Adipocyte (in vitro differentiated cells): ENCODE measurements around the gene MX1.

Experiments
- DNase-seq: peaks from one replicate; pipeline ENCODE4 v3.0.0-alpha.2; 2015; ENCODE audit warnings: low read depth
- H3K27me3 ChIP-seq: replicated peaks from 2 replicates; pipeline ENCODE4 v1.7.0; 2013; ENCODE audit warnings: mild to moderate bottlenecking, low read length, moderate library complexity; ENCODE audit not compliant: control insufficient read depth, insufficient read depth
- H3K36me3 ChIP-seq: 2 replicates; pipeline ENCODE4 v1.7.0; 2013; ENCODE audit warnings: low read length, mild to moderate bottlenecking, moderate library complexity; ENCODE audit not compliant: control insufficient read depth, insufficient read depth, severe bottlenecking
- H3K4me1 ChIP-seq: 2 replicates; pipeline ENCODE4 v1.7.0; 2013; ENCODE audit warnings: mild to moderate bottlenecking, low read length, moderate library complexity; ENCODE audit not compliant: control insufficient read depth, insufficient read depth
- H3K4me3 ChIP-seq: 2 replicates; pipeline ENCODE4 v1.7.0; 2013; ENCODE audit warnings: mild to moderate bottlenecking, low read length, moderate library complexity
- H3K9ac ChIP-seq: 2 replicates; pipeline ENCODE4 v1.7.0; 2013; ENCODE audit warnings: mild to moderate bottlenecking, low read length, moderate library complexity
- H3K9me3 ChIP-seq: 2 replicates; pipeline ENCODE4 v1.7.0; 2013; ENCODE audit warnings: mild to moderate bottlenecking, low read length, moderate library complexity; ENCODE audit not compliant: control insufficient read depth

Gene MX1

DNA sequence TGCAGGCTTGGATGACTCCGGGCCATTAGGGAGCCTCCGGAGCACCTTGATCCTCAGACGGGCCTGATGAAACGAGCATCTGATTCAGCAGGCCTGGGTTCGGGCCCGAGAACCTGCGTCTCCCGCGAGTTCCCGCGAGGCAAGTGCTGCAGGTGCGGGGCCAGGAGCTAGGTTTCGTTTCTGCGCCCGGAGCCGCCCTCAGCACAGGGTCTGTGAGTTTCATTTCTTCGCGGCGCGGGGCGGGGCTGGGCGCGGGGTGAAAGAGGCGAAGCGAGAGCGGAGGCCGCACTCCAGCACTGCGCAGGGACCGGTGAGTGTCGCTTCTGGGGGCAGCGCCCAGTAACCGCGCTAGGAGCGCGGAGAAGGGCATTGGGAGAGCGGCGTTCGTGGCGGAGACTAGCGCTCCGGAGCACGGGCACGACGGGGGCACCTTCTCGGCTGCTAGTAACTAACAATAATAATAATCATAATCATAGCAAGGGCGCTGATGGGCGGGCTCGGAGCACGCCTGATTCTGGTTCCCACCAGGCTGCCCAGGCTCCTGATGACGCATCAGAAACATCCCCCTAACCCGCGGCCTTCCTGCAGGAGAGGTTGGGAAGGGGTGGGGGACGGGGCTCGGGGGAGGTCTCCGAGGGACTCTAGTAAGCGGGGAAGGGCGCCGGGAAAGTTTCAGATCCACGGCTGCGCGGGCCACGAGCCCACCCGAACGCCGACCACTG is at the start of gene MX1:
TSS of gene MX1 (plus strand) at position 286 of the 722 bp plus-strand sequence. CDS start 5,832 bp downstream, outside the sequence.
- H3K27me3 ChIP-seq = peaks cover 11% of the 10 kb centered on the region
- peak; percentile 73 for DNase-seq

GRCh38 chr21:41377715-41378114 is 48.3 kb upstream of the MX1 start:
- DNase-seq = no peak
- peaks cover 16% of the 10 kb centered on the region for H3K36me3 ChIP-seq
- H3K9ac ChIP-seq = no peak overlapping the region
- no peak overlapping the region for H3K4me3 ChIP-seq
- H3K27me3 ChIP-seq = no peaks in the 10 kb centered on the region
- H3K4me1 ChIP-seq = no peaks in the 10 kb centered on the region
- H3K9me3 ChIP-seq = no peaks in the 10 kb centered on the region

More for the DNA sequence above, at the start of gene MX1:
- Histone ChIP-seq H3K4me1 (peaks cover 5% of the 10 kb centered on the region), H3K36me3 (no peaks in the 10 kb centered on the region), H3K9me3 (no peaks in the 10 kb centered on the region), H3K4me3 (peak within 1 kb of the TSS; percentile 86), H3K9ac (peak within 1 kb of the TSS; percentile 75)

DNA sequence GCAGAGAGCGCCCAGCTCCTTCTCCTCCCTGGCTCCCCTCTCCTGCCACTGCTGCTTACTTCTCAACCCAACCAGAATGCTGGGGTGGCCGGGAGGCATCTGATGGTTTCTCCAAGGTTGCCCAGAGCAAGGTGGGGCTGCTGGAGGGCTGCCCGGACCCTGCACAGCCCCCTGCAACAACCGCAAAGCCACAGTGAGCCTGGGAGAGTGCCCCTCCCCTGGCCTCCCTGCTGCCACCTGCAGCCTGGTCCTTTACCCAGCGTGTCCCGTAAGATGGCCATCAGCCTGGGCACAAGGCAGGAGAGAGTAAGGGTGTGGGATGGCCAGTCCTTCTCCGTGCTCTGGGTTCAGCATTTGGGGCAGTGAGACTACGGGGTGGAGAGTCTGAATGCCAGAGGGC is 47.2 kb upstream of the MX1 start:
- DNase-seq = no peak
- Histone ChIP-seq H3K4me1 (no peaks in the 10 kb centered on the region), H3K27me3 (no peaks in the 10 kb centered on the region), H3K36me3 (peaks cover 16% of the 10 kb centered on the region), H3K9me3 (no peaks in the 10 kb centered on the region), H3K4me3 (no peak overlapping the region), H3K9ac (no peak overlapping the region)

DNA sequence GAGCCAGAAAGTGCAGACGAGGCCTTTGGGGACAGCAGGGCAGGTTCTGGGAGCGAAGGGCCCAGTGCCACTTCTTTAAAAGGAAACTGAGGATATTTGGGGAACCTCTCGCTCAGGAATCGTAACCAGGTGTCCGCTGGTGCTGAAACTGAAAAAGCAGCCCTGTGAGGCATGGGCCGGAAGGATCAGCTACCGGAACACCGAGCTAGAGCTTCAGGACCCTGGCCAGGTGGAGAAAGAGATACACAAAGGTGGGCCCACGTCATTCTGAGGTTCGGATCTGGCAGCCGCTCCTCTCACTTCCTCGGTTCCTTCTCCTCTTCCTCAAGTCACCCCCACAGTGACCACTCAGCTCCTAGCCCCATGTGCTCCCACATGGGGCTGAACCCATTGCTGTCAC is 46.1 kb upstream of the MX1 start:
- Histone ChIP-seq H3K9ac (no peak overlapping the region), H3K9me3 (no peaks in the 10 kb centered on the region), H3K36me3 (peaks cover 16% of the 10 kb centered on the region), H3K4me3 (no peak overlapping the region), H3K4me1 (no peaks in the 10 kb centered on the region), H3K27me3 (no peaks in the 10 kb centered on the region)
- no peak for DNase-seq

DNA sequence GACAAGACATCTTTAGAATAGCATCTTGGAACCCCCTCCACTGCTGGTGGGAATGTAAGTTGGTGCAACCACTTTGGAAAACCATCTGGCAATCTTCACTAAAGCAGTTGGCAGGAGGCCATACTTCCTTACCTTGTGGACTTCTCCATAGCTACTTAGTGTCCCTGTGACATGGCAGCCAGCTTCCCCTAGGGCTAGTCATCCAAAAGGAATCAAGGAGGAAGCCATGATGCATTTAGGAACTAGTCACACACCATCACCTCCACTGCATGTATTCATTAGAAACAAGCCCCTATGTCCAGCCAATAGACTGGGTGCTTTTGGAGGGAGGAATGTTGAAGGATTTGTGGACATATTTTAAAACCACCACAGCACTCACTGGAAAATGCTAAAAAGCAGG is 44.3 kb upstream of the MX1 start:
- Histone ChIP-seq H3K9ac (no peak overlapping the region), H3K9me3 (no peaks in the 10 kb centered on the region), H3K4me3 (no peak overlapping the region), H3K36me3 (peaks cover 15% of the 10 kb centered on the region), H3K27me3 (no peaks in the 10 kb centered on the region), H3K4me1 (peaks cover 6% of the 10 kb centered on the region)
- no peak for DNase-seq

DNA sequence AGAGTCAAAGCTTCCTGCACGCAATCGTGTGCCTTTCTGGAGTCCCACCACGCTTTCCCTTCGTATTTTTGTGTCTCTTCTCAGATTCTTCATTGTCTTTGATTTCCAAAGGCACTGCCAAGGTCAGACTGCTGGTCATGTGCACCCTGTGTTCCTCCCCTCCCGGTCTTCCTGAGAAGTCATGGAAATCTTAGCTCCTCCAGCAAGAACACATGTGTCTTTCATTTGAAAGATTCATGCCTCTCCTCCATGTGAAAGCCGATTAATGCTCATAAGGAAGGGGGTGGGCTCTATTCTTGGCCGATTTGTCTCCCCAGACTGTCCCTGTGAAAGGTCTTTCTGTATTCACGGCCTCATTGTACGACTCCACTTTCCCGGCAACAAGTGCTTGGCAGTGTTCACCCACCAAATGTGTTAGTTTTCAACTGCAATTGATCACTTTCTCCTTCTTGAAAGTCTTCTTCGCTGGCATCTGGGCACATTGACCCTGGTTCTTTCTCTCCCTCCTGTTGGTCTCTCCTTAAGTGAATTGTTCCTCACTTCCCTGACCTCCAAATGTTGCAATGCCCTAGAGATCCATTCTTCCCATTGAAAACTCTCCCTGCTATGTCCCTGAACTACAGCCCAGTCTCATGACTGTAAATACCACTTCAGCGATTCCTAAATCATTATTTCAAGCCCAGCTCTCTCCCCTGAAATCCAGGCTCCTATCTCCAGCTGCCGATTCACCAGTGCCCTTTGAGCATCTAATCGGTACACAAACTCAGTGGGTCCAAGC is 38.8 kb upstream of the MX1 start:
- Histone ChIP-seq H3K9me3 (no peaks in the 10 kb centered on the region), H3K27me3 (no peaks in the 10 kb centered on the region), H3K9ac (peak overlapping the region; percentile 64), H3K4me1 (peaks cover 23% of the 10 kb centered on the region), H3K36me3 (peaks cover 12% of the 10 kb centered on the region), H3K4me3 (peak overlapping the region; percentile 47)
- DNase-seq = no peak

DNA sequence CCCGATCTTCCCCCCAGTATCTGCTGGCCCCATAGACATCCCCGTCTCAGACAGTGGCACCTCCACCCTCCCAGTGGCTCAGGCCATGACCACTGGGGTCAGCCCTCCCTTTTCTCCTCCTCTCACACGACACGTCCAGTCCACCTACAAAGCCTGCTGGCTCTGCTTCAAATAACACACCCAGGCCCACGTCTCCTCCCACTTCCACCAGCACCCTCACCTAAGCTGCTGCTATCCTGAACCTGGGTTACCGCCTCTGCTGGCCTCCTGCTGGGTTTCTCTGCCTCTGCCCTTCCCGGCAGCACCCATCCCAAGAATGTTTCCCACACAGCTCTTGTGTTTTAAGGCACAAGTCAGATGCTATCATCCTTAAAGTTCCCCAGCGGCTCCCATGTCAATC is 38.2 kb upstream of the MX1 start:
- Histone ChIP-seq H3K4me1 (peaks cover 23% of the 10 kb centered on the region), H3K27me3 (no peaks in the 10 kb centered on the region), H3K9ac (peak overlapping the region; percentile 64), H3K9me3 (no peaks in the 10 kb centered on the region), H3K36me3 (peaks cover 8% of the 10 kb centered on the region), H3K4me3 (peak overlapping the region; percentile 47)
- DNase-seq = no peak

DNA sequence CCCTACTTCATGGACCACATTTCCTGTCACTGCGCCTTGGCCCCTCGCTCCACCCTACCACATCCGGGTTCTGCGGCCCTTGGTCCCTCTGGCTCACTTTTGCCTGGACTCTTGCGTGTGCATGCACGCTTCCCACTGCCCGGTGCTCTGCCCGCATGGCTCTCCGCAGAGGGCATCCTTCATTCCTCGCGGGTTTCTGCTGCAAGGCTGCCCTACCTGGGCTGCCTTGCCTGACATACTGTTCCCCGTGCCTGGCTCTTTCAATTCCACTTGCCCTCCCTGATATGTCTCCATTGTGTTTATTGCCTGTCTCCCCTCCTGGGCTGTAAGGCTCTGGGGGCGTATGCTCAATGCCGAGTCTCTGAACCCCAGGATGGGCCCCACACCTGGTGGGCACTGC is 37.8 kb upstream of the MX1 start:
- Histone ChIP-seq H3K9ac (peak overlapping the region; percentile 64), H3K27me3 (no peaks in the 10 kb centered on the region), H3K9me3 (no peaks in the 10 kb centered on the region), H3K36me3 (peaks cover 8% of the 10 kb centered on the region), H3K4me1 (peaks cover 23% of the 10 kb centered on the region), H3K4me3 (no peak overlapping the region)
- DNase-seq = no peak

DNA sequence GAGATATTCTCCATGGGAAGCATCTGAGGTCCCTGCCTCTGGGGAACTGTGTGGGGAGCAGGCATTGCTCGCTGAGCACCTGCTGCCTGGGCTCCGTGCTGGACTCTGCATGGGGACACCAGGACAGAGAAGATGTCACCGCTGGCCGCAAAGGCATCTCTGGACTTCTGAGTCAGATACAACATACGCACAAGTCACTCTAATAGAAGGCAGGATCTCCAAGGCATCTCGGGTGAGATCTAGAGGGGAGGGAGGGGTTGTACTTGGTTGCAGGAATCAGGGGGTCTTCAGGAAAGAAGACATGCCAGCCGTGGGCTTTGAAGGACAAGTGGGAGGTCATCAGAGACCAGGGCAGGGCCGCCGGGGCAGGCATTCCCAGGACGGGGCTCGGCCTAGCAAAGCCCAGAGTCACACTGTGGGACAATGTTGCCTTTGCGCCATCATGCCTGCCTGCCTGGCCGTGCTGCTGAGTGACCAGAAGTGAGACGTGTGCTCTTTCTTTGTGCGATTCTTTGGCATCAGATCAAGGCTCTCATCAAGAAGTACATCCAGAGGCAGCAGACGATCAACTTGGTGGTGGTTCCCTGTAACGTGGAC is 35.9 kb upstream of the MX1 start:
- Histone ChIP-seq H3K36me3 (peaks cover 8% of the 10 kb centered on the region), H3K9me3 (no peaks in the 10 kb centered on the region), H3K9ac (no peak overlapping the region), H3K4me3 (no peak overlapping the region), H3K27me3 (no peaks in the 10 kb centered on the region), H3K4me1 (peaks cover 23% of the 10 kb centered on the region)
- no peak for DNase-seq

DNA sequence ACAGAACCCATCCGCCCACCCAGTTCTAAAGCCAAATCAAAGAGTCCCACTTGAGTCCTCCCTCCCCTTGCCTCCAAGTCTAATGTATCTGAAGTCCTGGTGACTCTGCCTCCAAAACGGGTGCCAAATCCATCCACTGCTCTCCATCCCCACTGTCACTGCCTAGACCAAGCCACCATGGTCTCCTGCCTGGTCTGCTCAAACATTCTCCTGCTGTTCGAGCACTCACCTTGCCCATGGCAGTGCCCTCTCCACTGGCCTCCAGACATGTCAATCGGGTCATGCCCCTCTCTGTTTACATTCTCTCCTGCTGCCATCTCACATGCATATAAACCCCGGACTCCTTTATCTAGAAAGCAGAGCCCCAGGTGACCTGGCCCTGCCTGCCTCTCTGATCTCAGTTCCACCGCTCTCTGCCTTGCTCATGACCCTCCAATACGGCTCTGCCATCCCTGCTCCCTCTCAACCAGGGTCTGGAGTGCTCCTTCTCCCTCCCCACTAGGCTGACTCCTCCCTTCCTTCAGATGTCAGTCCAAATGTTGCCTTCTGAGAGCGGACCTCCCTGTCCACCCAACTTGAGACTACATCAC is 32.1 kb upstream of the MX1 start:
- H3K9me3 ChIP-seq = no peaks in the 10 kb centered on the region
- no peak for DNase-seq
- H3K36me3 ChIP-seq = peaks cover 19% of the 10 kb centered on the region
- H3K4me3 ChIP-seq = no peak overlapping the region
- H3K9ac ChIP-seq = no peak overlapping the region
- H3K4me1 ChIP-seq = peaks cover 13% of the 10 kb centered on the region
- no peaks in the 10 kb centered on the region for H3K27me3 ChIP-seq

GRCh38 chr21:41396558-41397075 is 29.4 kb upstream of the MX1 start:
- Histone ChIP-seq H3K4me3 (no peak overlapping the region), H3K9ac (peak overlapping the region; percentile 5), H3K4me1 (peaks cover 13% of the 10 kb centered on the region), H3K9me3 (no peaks in the 10 kb centered on the region), H3K27me3 (no peaks in the 10 kb centered on the region), H3K36me3 (peaks cover 13% of the 10 kb centered on the region)
- DNase-seq = peak; percentile 65
